Stimulated activated CD4-positive, alpha-beta T cell treated with anti-CD3 and anti-CD28 coated beads, Interleukin-12 subunit alpha, Interleukin-12 subunit beta, amount 100 ng/mL, for 24 hours (primary cell): Measurements from ENCODE around the gene MCEMP1.

ENCODE experiments used
- DNase-seq, 2 experiments: peaks; one replicate each; pipeline ENCODE4 v3.0.0-alpha.2; 2020; ENCODE audit warnings: low read depth in 2 of 2

MCEMP1 gene

GRCh38 chr19:7670790-7671189 lies 6.1 kb upstream of the MCEMP1 start:
- DNase-seq = no peak

GRCh38 chr19:7672522-7672921 lies 4.4 kb upstream of the MCEMP1 start:
- DNase-seq = no peak

- no peak for DNase-seq
Measured at GRCh38 chr19:7674010-7675005, 2.6 kb upstream of the MCEMP1 start.

GRCh38 chr19:7676376-7676775 lies 514 bp upstream of the MCEMP1 start:
- no peak for DNase-seq

- DNase-seq = no peak
Measured at GRCh38 chr19:7677669-7678311, 900 bp downstream of the MCEMP1 start.

- peak; percentile 39 to 54 for DNase-seq
Measured at GRCh38 chr19:7678971-7679751, 2.3 kb downstream of the MCEMP1 start.

- no peak for DNase-seq
Measured at GRCh38 chr19:7679771-7680605, 3.1 kb downstream of the MCEMP1 start.

GRCh38 chr19:7680606-7681339 lies 3.9 kb downstream of the MCEMP1 start, which contains the start of gene TRAPPC5:
Gene TRAPPC5, plus strand, starts transcription at chr19:7680833. Its CDS starts 1,421 bp downstream, at chr19:7682254.
- DNase-seq = peak; percentile 67 to 75

- peak; percentile 61 to 85 for DNase-seq
Measured at GRCh38 chr19:7681340-7682174, 4.7 kb downstream of the MCEMP1 start.

- no peak for DNase-seq
Measured at GRCh38 chr19:7682175-7682855, 5.4 kb downstream of the MCEMP1 start.

GRCh38 chr19:7685546-7686445 lies 8.9 kb downstream of the MCEMP1 start:
- no peak for DNase-seq

GRCh38 chr19:7687177-7687576 lies 10.3 kb downstream of the MCEMP1 start:
- no peak for DNase-seq

- no peak for DNase-seq
Measured at GRCh38 chr19:7689165-7689564, 12.3 kb downstream of the MCEMP1 start.

- DNase-seq = no peak
Measured at GRCh38 chr19:7690779-7691258, 13.9 kb downstream of the MCEMP1 start.

- no peak for DNase-seq
Measured at GRCh38 chr19:7691497-7691896, 14.6 kb downstream of the MCEMP1 start.

- no peak for DNase-seq
Measured at GRCh38 chr19:7692417-7693088, 15.7 kb downstream of the MCEMP1 start.

GRCh38 chr19:7694499-7694898 lies 17.6 kb downstream of the MCEMP1 start:
- DNase-seq = no peak
